Large intestine (tissue), 3 donors: ENCODE measurements around the gene TMEM186. TPM values are rescaled to one million over a fixed set of nuclear protein-coding genes. Genes with fewer than 3 reads are reported as not detected.

Experiments
- DNase-seq, 2 donors: peaks; one replicate each; pipeline versions ENCODE4 v3.0.0 to v3.0.0-alpha.2; 2013
- H3K27ac ChIP-seq: one replicate; pipeline ENCODE4 v1.5.1; 2013; ENCODE audit warnings: low read length
- H3K27me3 ChIP-seq: 2 replicates; pipeline ENCODE4 v1.6.1; 2013; ENCODE audit warnings: low read length; ENCODE audit not compliant: control insufficient read depth, insufficient read depth
- H3K36me3 ChIP-seq: 2 replicates; pipeline ENCODE4 v1.6.1; 2013; ENCODE audit warnings: low read length; ENCODE audit not compliant: control insufficient read depth, insufficient read depth
- H3K4me1 ChIP-seq: one replicate; pipeline ENCODE4 v1.6.1; 2013; ENCODE audit warnings: low read length; ENCODE audit not compliant: control insufficient read depth, insufficient read depth
- H3K4me3 ChIP-seq: one replicate; pipeline ENCODE4 v1.5.1; 2013; ENCODE audit warnings: low read length
- H3K9me3 ChIP-seq: one replicate; pipeline ENCODE4 v1.6.1; 2013; ENCODE audit warnings: mild to moderate bottlenecking, low read depth, low read length, moderate library complexity; ENCODE audit not compliant: control insufficient read depth
- WGBS: methylation state at CpG from one replicate; pipeline ENCODE4 v1.1.5; 2013; ENCODE audit warnings: low lambda C conversion rate; ENCODE audit not compliant: insufficient coverage; 5-methylcytosine and 5-hydroxymethylcytosine counted together
- polyA plus RNA-seq: library from polyadenylated mRNA; unstranded; fragments of 120-200 nt; gene quantifications from one replicate; pipeline ENCODE4 v1.2.1, GENCODE V29; 2013

The TMEM186 gene
- polyA plus RNA-seq, 1 donor = 19.4 TPM

GRCh38 chr16:8775359-8775758, 22.1 kb downstream of the TMEM186 start:
- no peak overlapping the region for H3K27ac ChIP-seq
- H3K4me1 ChIP-seq = no peaks in the 10 kb centered on the region
- no peaks in the 10 kb centered on the region for H3K27me3 ChIP-seq
- H3K9me3 ChIP-seq = no peaks in the 10 kb centered on the region
- no CpG with 5 or more reads among the region's 1 CpG for WGBS
- peaks cover 64% of the 10 kb centered on the region for H3K36me3 ChIP-seq
- H3K4me3 ChIP-seq = no peak overlapping the region
- no peak for DNase-seq

GRCh38 chr16:8774208-8774607, 23.2 kb downstream of the TMEM186 start:
- H3K4me3 ChIP-seq = no peak overlapping the region
- WGBS = no CpG with 5 or more reads among the region's 11 CpGs
- DNase-seq = no peak

GRCh38 chr16:8773537-8773936, 23.9 kb downstream of the TMEM186 start:
- Histone ChIP-seq H3K9me3 (no peaks in the 10 kb centered on the region), H3K4me1 (no peaks in the 10 kb centered on the region), H3K4me3 (no peak overlapping the region), H3K36me3 (peaks cover 58% of the 10 kb centered on the region), H3K27me3 (no peaks in the 10 kb centered on the region), H3K27ac (no peak overlapping the region)
- no peak for DNase-seq
- WGBS = 20% methylated on average over 2 of the region's 3 CpGs

More at GRCh38 chr16:8774208-8774607, 23.2 kb downstream of the TMEM186 start:
- H3K27ac ChIP-seq = no peak overlapping the region
- H3K27me3 ChIP-seq = no peaks in the 10 kb centered on the region
- no peaks in the 10 kb centered on the region for H3K4me1 ChIP-seq
- no peaks in the 10 kb centered on the region for H3K9me3 ChIP-seq
- H3K36me3 ChIP-seq = peaks cover 57% of the 10 kb centered on the region

- peaks cover 56% of the 10 kb centered on the region for H3K36me3 ChIP-seq
- no peaks in the 10 kb centered on the region for H3K9me3 ChIP-seq
- no peak for DNase-seq
- no peaks in the 10 kb centered on the region for H3K27me3 ChIP-seq
- WGBS = 92% methylated on average over 2 of the region's 12 CpGs
- no peaks in the 10 kb centered on the region for H3K4me1 ChIP-seq
- no peak overlapping the region for H3K4me3 ChIP-seq
- H3K27ac ChIP-seq = no peak overlapping the region
These were observed 28.7 kb downstream of the TMEM186 start for GRCh38 chr16:8768692-8769091.

GRCh38 chr16:8768283-8768682, 29.2 kb downstream of the TMEM186 start:
- H3K36me3 ChIP-seq = peaks cover 56% of the 10 kb centered on the region
- H3K9me3 ChIP-seq = no peaks in the 10 kb centered on the region
- no peak for DNase-seq
- WGBS = no CpG with 5 or more reads among the region's 12 CpGs
- no peaks in the 10 kb centered on the region for H3K4me1 ChIP-seq
- no peak overlapping the region for H3K27ac ChIP-seq
- no peaks in the 10 kb centered on the region for H3K27me3 ChIP-seq
- H3K4me3 ChIP-seq = no peak overlapping the region

GRCh38 chr16:8767176-8767575, 30.3 kb downstream of the TMEM186 start:
- WGBS = no CpG with 5 or more reads among the region's 8 CpGs
- Histone ChIP-seq H3K4me3 (no peak overlapping the region), H3K27me3 (no peaks in the 10 kb centered on the region), H3K4me1 (no peaks in the 10 kb centered on the region), H3K36me3 (peaks cover 49% of the 10 kb centered on the region), H3K9me3 (no peaks in the 10 kb centered on the region), H3K27ac (no peak overlapping the region)
- DNase-seq = no peak

GRCh38 chr16:8764525-8765250, 32.8 kb downstream of the TMEM186 start:
- DNase-seq = no peak
- Histone ChIP-seq H3K9me3 (no peaks in the 10 kb centered on the region), H3K4me3 (no peak overlapping the region), H3K4me1 (no peaks in the 10 kb centered on the region), H3K36me3 (peaks cover 49% of the 10 kb centered on the region), H3K27me3 (no peaks in the 10 kb centered on the region), H3K27ac (no peak overlapping the region)
- no CpG with 5 or more reads among the region's 18 CpGs for WGBS

GRCh38 chr16:8763899-8764298, 33.5 kb downstream of the TMEM186 start:
- H3K36me3 ChIP-seq = peaks cover 45% of the 10 kb centered on the region
- H3K4me1 ChIP-seq = no peaks in the 10 kb centered on the region
- no peak overlapping the region for H3K4me3 ChIP-seq
- H3K9me3 ChIP-seq = no peaks in the 10 kb centered on the region
- no peaks in the 10 kb centered on the region for H3K27me3 ChIP-seq
- WGBS = 100% methylated on average over 2 of the region's 10 CpGs
- H3K27ac ChIP-seq = no peak overlapping the region
- DNase-seq = no peak

- H3K36me3 ChIP-seq = peaks cover 42% of the 10 kb centered on the region
- H3K27ac ChIP-seq = no peak overlapping the region
- no peak for DNase-seq
- no peaks in the 10 kb centered on the region for H3K4me1 ChIP-seq
- no peaks in the 10 kb centered on the region for H3K27me3 ChIP-seq
- H3K9me3 ChIP-seq = no peaks in the 10 kb centered on the region
- WGBS = no CpG with 5 or more reads among the region's 3 CpGs
- H3K4me3 ChIP-seq = no peak overlapping the region
These were observed 34.4 kb downstream of the TMEM186 start for GRCh38 chr16:8763083-8763482.

GRCh38 chr16:8762254-8762653, 35.2 kb downstream of the TMEM186 start:
- DNase-seq = no peak
- H3K36me3 ChIP-seq = peaks cover 46% of the 10 kb centered on the region
- no peak overlapping the region for H3K27ac ChIP-seq
- H3K27me3 ChIP-seq = no peaks in the 10 kb centered on the region
- no peaks in the 10 kb centered on the region for H3K9me3 ChIP-seq
- H3K4me3 ChIP-seq = no peak overlapping the region
- no peaks in the 10 kb centered on the region for H3K4me1 ChIP-seq
- WGBS = no CpG with 5 or more reads among the region's 4 CpGs

- peaks cover 40% of the 10 kb centered on the region for H3K36me3 ChIP-seq
- no peaks in the 10 kb centered on the region for H3K9me3 ChIP-seq
- DNase-seq = no peak
- no peaks in the 10 kb centered on the region for H3K4me1 ChIP-seq
- no peak overlapping the region for H3K27ac ChIP-seq
- WGBS = 100% methylated on average over 1 of the region's 6 CpGs
- H3K4me3 ChIP-seq = no peak overlapping the region
- no peaks in the 10 kb centered on the region for H3K27me3 ChIP-seq
These were observed 36.4 kb downstream of the TMEM186 start for GRCh38 chr16:8761078-8761477.
